HG03039 (cell line): Measurements from ENCODE around the gene TNS4.

ENCODE experiments used
- ATAC-seq: cut with Tn5 transposase; IDR thresholded peaks from one replicate; pipeline ENCODE4 v1.9.1; 2021; ENCODE audit warnings: mild to moderate bottlenecking, moderate library complexity; ENCODE audit not compliant: unreplicated experiment

Gene TNS4

DNA sequence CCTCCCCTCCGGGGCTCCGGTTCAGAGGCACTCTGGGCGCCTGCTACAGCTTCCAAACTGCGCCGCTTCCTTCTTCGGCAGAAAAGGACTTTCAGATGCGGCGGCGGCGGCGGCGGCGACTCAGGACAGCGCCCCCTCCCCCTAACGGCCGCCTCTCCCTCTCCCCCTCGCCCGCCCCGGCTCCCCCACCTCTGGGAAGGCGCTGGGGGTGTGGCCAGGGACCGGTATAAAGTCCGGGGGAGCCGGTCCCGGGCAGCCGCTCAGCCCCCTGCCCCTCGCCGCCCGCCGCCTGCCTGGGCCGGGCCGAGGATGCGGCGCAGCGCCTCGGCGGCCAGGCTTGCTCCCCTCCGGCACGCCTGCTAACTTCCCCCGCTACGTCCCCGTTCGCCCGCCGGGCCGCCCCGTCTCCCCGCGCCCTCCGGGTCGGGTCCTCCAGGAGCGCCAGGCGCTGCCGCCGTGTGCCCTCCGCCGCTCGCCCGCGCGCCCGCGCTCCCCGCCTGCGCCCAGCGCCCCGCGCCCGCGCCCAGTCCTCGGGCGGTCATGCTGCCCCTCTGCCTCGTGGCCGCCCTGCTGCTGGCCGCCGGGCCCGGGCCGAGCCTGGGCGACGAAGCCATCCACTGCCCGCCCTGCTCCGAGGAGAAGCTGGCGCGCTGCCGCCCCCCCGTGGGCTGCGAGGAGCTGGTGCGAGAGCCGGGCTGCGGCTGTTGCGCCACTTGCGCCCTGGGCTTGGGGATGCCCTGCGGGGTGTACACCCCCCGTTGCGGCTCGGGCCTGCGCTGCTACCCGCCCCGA is 58.0 kb downstream of the TNS4 start, which contains the start of gene IGFBP4:
IGFBP4 (plus strand) TSS at position 255 of the 792 bp plus-strand sequence; CDS start at position 541, 286 bp downstream.
- no peak for ATAC-seq

DNA sequence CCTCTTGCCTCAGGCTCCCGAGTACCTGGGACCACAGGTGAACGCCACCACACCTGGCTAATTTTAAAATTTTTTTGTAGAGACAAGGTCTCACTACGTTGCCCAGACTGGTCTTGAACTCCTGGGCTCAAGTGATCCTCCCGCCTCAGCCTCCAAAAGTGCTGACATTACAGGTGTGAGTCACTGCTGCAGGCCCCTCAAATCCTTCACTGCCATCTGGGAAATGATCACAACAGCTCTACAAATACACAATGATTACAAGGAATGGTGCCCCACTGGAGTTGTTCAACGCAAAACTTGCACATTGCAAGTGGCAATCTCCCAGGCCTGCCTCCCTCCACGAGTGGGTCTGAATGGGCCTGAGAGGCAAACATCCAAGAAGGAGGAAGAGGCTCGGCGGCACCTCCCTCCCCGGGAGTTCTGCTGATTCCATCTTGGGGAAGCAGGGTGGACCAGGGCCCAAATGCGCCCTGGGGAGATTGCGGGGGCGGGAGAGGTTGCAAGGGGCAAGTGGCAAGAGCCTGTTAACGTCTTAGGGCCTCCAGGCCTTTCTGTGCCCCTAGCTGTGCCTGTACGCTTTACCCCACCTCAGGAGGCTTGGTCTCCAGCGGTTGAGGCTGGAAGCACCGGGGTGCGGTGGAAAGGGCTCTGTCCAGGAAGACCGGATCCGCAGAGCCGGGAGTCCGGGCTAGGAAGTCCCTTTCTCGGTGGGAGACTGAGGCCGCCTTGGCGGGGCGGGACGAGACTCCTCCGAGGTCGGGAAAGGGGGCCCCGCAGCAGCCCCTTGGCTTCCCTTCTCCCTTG is 58.8 kb downstream of the TNS4 start:
- ATAC-seq = no peak

DNA sequence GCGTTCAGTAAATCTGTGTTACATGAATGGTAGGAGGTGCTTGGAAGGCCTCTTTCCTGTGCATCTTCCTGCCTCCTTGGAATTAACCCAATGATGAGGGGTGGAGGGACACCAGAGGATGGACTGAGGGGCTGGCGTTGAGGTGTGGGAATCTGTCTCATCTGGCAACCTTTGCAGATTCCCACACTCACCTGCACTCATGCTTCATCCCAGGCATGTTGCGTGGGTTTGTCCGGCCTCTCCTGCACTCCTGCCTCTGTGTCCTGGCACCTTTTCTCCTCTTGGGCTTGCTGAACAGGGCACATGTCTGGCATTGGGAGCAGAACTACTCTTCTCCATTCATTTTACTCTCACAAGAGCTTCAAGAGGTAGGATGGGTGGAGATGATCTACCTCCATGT is 61.3 kb downstream of the TNS4 start:
- no peak for ATAC-seq

DNA sequence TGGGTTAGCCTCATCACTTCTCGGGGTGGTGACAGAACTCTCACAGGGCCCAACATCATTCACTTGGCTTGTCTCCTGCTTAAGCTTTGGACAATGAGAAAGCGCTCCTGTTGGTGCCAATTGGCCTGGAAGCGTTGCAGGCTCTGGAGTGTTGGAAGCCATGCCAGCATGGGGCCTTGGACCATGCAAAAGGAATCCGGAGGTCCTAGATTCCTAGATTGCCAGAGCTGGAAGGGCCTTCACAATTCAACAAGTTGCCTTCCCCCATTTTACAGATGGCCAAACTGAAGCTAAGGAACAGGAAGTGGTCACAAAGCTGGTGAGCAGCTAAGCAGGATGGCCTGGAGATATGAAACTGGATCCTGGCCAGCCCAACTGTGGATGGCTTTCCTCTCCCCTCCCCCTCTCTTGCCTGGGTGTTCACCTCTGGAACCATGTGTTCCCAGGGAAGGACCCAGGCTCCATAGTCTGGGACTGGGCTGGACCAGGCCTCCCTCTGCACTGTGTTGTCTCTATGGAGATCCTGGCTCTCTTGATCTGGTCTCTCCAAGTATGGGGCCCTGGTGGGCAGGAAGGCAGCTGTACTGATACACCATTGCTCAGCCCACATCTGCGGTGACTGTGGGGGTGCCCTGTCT is 64.2 kb downstream of the TNS4 start:
- ATAC-seq = no peak

DNA sequence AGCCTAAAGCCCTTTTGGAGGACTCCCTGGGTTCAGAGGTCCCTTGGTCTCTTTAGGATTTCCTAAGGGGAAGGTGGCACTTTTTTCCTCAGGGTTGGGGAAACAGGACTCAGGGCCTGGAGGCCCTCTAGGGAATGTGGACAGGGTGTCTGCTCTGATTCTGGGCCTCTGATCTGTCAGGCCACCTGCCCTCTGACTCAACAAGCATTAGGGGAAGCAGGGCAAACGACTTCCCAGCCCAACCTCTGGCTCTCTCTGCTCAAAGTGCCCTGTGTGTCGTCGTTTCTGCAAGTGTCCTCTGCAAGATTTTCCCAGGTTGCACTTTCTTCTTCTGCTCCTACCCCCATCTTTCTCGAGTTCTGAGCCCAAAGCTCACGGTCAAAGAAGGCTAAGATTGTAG is 64.8 kb downstream of the TNS4 start:
- ATAC-seq = no peak

DNA sequence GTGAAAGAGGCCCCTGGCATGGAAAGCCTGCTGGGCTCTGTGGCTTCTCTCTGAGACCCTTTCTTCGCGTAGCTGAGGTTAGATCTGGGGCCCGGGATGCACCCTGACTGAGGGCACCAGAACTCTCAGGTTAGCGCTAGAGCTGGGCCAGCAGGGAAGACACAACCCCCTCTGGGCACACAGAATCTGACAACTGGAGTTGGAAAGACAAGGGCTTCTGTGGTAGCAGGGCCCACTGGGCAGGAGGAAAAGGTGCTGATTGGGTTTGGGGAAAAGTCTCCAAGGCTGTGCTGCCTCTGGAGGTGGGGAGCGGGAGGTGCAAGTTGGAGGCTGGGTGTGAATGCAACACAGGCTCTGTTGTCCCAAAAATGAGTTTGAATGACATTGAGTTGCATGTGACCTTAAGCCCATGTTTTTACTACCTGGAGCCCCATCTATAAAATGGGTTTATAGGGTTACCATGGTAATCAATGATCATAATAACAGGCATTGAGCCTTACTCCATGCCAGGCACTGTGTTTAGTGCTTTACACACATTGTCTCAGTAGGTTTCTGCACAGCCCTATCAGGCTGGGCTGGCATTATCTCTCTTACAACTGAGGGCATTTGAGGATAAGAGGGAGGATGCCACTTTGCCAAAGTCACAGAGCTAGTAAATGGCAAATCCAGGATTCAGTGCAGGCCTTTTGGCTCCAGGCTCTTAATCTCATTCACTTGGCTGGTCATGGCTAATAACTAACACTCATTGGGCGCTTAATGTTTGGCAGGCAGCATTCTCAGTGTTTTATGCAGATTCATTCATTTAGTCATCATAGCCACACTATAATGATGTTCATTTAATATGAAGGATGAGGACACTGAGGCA is 67.6 kb downstream of the TNS4 start:
- no peak for ATAC-seq

DNA sequence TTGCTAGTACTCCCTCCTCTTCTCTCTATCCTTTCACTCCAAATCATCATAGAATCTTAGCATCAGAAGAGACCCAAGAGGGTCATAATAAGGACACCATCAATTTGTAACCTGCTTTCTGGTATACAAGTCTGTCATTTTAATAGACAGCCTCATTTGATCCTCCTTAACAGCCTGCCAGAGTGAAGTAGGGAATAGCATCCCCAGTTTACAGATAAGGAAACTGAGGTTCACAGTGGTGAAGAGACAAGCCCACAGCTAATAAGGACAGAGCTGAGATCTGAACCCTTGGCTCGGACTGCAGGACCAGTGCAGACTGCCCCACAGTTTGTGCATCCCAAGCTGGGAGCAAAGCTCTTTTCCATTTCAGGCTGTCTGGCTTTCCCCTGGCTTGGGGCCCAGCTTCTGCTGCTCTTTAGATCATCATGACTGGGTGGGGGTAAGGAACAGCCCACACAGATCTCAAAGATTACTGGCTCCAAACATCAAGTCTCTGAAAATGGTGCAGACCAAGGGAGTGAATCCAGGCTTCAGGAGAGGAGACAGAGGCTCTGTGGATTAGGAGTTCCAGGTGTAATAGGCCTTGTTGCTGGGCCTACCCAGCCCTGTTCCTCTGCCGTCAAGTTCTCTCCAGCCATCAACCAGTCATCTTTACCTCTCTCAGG is 68.4 kb downstream of the TNS4 start:
- ATAC-seq = no peak

DNA sequence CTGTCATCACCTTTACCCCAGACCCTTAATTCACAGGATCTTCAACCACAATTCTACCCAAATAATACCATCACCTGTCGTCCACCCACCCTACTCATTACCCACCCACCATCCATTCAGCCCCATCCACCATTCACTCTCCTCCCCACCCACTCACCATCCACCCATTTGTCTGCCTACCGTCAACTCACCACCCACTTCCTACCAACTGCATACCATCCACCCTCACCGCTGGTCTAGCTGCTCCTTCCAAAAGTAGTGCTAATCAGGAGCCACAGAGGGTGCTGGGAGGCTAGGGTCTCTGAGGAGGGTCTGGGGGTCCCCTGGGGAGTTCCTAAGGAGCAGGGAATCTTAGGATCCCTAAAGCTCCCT is 70.2 kb downstream of the TNS4 start:
- ATAC-seq = no peak

DNA sequence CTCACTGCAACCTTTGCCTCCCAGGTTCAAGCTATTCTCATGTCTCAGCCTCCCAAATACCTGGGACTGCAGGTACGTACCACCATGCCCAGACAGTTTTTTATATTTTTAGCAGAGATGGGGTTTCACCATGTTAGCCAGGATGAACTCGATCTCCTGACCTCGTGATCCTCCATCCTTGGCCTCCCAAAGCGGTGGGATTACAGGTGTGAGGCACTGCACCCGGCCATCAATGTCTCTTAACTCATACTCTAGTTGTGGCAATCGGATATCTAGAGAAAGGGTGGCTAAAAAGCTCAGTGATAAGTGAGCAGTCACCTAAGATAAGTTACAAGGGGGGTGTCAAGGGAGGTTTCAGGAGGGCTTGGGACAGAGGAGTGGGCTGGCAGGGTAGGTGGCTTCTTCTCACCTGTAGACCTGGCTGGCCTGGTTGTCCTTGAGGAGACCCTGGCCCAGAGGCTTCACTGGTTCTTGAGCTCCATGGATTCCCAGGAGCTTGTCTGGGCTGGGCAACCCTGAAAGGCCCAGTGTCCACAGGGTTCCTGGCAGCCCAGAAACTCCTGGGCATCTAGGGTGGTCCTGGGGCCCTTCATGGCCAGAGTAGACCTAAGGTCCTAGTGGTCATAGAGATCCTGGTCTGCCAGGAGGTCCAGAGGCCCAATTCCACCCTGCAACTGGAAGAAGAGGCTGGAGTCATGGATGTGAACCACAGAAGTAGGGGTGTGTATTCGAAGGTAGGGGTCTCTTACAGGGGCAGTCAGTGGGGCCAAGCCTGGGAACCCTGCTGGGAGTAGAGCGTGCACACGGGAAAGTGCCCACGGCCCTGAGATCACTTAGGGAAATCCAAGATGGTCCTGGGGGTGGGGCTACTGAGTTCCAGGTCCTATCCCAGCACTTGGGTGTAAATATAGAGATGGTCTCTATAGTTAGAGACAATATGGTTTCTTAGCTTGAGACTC is 70.9 kb downstream of the TNS4 start:
- ATAC-seq = no peak

DNA sequence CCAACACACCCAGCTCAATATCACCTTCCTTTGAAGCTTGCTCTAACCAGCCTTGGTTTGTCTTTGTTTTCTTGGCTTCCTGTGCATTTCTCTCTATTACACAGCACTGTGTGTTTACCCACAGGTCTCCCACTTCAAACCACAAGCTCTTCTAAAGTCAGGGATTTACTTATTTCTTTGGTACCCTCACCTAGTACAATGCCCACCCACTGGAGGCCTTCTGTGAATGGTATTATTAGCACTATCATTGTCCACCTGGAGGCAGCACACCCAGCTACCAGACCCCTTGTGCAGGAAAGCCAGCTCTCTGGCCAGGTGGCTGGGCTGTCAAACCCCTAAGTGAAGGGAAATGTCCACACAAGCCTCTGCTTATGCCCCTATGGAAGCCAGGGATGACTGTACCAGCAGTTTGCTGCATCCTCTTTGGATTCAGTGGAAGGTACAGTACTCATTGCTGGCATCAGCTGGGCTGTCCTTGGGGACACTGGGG is 74.4 kb downstream of the TNS4 start:
- ATAC-seq = no peak
